Body of pancreas (tissue), 4 donors: ENCODE measurements around the gene ACSM2B.

Experiments
- POLR2A ChIP-seq, 3 donors: fragments of 450-650 bp; IDR thresholded peaks; one replicate each; pipeline ENCODE4 v1.6.1; 2016; ENCODE audit warnings: antibody characterized with exemption in 3 of 3, mild to moderate bottlenecking in 2 of 3
- TF ChIP-seq, protein P1 (sequence below), 7 experiments: fragments of 450-650 bp in 4 of 7; fragments of 200-600 bp in 3 of 7; sonication (generic) in 3 of 7; IDR thresholded peaks; one replicate each; pipeline ENCODE4 v1.5.1; 2016 to 2019; ENCODE audit warnings: antibody characterized with exemption in 7 of 7

DNA sequence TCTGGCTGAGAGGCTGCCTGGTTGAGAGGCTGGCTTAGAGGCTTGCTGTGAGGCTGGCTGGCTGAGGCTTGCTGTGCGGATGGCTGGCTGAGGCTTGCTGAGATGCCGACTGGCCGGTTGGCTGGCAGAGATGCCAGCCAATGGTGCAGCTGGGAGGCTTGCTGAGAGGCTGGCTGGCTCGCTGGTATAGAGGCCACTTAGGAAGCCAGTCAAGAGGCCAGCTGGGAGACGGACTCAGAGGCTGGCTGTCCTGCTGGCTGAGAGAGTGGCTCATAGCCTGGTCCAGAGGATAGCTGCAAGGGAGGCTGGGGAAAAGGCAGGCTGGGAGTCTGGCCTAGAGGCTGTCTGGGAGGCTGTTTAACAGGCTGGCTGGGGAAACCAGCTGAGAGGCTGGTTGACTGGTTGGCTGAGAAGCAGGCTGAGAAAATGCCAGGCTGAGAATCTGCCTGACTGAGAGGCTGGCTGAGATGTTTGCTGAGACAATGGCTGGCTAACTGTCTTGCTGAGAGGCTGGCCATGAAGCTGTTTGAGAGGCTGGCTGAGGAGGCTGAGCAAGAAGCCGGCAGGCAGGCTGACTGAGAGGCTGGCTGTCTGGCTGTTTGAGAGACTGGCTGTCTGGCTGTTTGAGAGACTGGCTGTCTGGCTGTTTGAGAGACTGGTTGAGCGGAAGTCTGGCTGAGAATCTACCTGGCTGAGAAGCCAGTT lies 37.5 kb upstream of the ACSM2B start:
- no peak for TF ChIP-seq POLR2A (IDR thresholded peaks at IDR 0.05)
- TF ChIP-seq, protein P1, sequence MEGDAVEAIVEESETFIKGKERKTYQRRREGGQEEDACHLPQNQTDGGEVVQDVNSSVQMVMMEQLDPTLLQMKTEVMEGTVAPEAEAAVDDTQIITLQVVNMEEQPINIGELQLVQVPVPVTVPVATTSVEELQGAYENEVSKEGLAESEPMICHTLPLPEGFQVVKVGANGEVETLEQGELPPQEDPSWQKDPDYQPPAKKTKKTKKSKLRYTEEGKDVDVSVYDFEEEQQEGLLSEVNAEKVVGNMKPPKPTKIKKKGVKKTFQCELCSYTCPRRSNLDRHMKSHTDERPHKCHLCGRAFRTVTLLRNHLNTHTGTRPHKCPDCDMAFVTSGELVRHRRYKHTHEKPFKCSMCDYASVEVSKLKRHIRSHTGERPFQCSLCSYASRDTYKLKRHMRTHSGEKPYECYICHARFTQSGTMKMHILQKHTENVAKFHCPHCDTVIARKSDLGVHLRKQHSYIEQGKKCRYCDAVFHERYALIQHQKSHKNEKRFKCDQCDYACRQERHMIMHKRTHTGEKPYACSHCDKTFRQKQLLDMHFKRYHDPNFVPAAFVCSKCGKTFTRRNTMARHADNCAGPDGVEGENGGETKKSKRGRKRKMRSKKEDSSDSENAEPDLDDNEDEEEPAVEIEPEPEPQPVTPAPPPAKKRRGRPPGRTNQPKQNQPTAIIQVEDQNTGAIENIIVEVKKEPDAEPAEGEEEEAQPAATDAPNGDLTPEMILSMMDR (IDR thresholded peaks at IDR 0.05): no peak
